ENCODE measurements around the gene LOXL1. TPM values are rescaled to one million over a fixed set of nuclear protein-coding genes. Genes with fewer than 3 reads are reported as not detected.

The LOXL1 gene
- total and polyA plus RNA-seq, 2 experiments from 2014 or later = 44.5 to 136 TPM

GRCh38 chr15:73984208-73984979, 58.1 kb downstream of the LOXL1 start:
- Histone ChIP-seq H3K4me3 (no peak overlapping the region), H3K27ac (peak overlapping the region; percentile 98), H3K4me1 (ENCODE audit: insufficient read depth) (peaks cover 39% of the 10 kb centered on the region), H3K9me2 (replicated peaks; ENCODE audit: insufficient read depth) (no peaks in the 10 kb centered on the region), H2AFZ (no peak overlapping the region), H3K9me3 (ENCODE audit: low read depth) (no peaks in the 10 kb centered on the region), H3K36me3 (replicated peaks; ENCODE audit: insufficient read depth, low read depth) (no peaks in the 10 kb centered on the region), H3K4me2 (no peak overlapping the region), H3K27me3 (no peaks in the 10 kb centered on the region), H4K20me1 (ENCODE audit: insufficient read depth, poor library complexity, severe bottlenecking) (no peaks in the 10 kb centered on the region), H3K79me2 (no peaks in the 10 kb centered on the region)
- TF ChIP-seq, protein P1, sequence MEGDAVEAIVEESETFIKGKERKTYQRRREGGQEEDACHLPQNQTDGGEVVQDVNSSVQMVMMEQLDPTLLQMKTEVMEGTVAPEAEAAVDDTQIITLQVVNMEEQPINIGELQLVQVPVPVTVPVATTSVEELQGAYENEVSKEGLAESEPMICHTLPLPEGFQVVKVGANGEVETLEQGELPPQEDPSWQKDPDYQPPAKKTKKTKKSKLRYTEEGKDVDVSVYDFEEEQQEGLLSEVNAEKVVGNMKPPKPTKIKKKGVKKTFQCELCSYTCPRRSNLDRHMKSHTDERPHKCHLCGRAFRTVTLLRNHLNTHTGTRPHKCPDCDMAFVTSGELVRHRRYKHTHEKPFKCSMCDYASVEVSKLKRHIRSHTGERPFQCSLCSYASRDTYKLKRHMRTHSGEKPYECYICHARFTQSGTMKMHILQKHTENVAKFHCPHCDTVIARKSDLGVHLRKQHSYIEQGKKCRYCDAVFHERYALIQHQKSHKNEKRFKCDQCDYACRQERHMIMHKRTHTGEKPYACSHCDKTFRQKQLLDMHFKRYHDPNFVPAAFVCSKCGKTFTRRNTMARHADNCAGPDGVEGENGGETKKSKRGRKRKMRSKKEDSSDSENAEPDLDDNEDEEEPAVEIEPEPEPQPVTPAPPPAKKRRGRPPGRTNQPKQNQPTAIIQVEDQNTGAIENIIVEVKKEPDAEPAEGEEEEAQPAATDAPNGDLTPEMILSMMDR (IDR thresholded peaks at IDR 0.05; ENCODE audit: poor library complexity) = no peak
- TF ChIP-seq EZH2 (IDR thresholded peaks at IDR 0.05; ENCODE audit: borderline replicate concordance) (no peak), EZH2phosphoT487 (IDR thresholded peaks at IDR 0.05; ENCODE audit: low read depth, severe bottlenecking, unreplicated experiment) (no peak)
- no peak for DNase-seq (ENCODE audit: low spot score)
- 89% methylated on average over 13 of the region's 13 CpGs for WGBS (ENCODE audit: low lambda C conversion rate, missing lambda C conversion rate)

GRCh38 chr15:73985101-73985873, 59.0 kb downstream of the LOXL1 start:
- Histone ChIP-seq H3K27me3 (no peaks in the 10 kb centered on the region), H4K20me1 (ENCODE audit: insufficient read depth, poor library complexity, severe bottlenecking) (no peaks in the 10 kb centered on the region), H3K27ac (no peak overlapping the region), H2AFZ (no peak overlapping the region), H3K79me2 (no peaks in the 10 kb centered on the region), H3K9me3 (ENCODE audit: low read depth) (no peaks in the 10 kb centered on the region), H3K4me1 (ENCODE audit: insufficient read depth) (peaks cover 39% of the 10 kb centered on the region), H3K4me2 (no peak overlapping the region), H3K36me3 (replicated peaks; ENCODE audit: insufficient read depth, low read depth) (no peaks in the 10 kb centered on the region), H3K9me2 (replicated peaks; ENCODE audit: insufficient read depth) (no peaks in the 10 kb centered on the region), H3K4me3 (no peak overlapping the region)
- DNase-seq (ENCODE audit: low spot score) = no peak
- WGBS (ENCODE audit: low lambda C conversion rate, missing lambda C conversion rate) = 91% methylated on average over 13 of the region's 13 CpGs
- TF ChIP-seq, protein P1 (IDR thresholded peaks at IDR 0.05; ENCODE audit: poor library complexity) = no peak

DNA sequence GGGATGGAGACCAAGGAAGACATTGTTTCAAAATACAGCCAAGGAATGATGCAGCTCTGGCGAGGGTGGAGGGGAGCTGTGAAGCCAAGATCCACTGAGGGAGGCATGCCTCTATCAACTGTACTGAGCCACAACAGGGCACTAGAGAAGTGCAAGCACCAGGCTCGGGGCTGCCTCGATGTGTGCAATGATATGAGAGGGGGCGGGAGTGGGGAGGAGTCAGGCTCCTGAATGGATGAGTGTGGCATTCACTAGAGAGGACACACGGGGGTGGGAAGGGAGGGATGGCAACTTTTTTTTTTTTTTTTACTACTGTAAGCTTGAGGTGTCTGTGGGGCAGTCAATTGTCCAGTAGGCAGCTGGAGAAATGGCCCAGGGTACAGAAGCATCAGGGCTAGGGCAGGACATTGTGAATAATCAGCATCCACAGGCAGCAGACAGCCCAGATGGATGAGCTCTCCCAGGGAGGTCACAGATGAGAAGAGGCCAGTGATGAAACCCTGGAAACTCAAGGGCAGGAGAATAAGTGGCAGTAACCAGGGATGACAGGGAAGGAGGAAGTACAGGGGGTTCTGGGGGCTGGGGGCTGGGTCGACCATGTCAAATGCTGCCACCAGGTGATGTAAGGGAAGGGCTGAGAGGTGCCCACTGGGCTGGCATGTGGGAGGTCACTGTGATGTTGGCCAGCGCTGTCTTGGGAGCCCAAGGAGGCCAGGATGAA, 60.0 kb downstream of the LOXL1 start:
- H3K27ac ChIP-seq = no peak overlapping the region
- H3K4me2 ChIP-seq = no peak overlapping the region
- peaks cover 39% of the 10 kb centered on the region for H3K4me1 ChIP-seq (ENCODE audit: insufficient read depth)
- 58% methylated on average over 6 of the region's 7 CpGs for WGBS (ENCODE audit: low lambda C conversion rate, missing lambda C conversion rate)
- no peaks in the 10 kb centered on the region for H3K9me3 ChIP-seq (ENCODE audit: low read depth)
- H3K79me2 ChIP-seq = no peaks in the 10 kb centered on the region
- H4K20me1 ChIP-seq (ENCODE audit: insufficient read depth, poor library complexity, severe bottlenecking) = no peaks in the 10 kb centered on the region
- no peak overlapping the region for H2AFZ ChIP-seq
- DNase-seq (ENCODE audit: low spot score) = no peak
- no peaks in the 10 kb centered on the region for H3K9me2 ChIP-seq (replicated peaks; ENCODE audit: insufficient read depth)
- H3K27me3 ChIP-seq = no peaks in the 10 kb centered on the region
- H3K4me3 ChIP-seq = no peak overlapping the region
- H3K36me3 ChIP-seq (replicated peaks; ENCODE audit: insufficient read depth, low read depth) = no peaks in the 10 kb centered on the region
- TF ChIP-seq EZH2phosphoT487 (IDR thresholded peaks at IDR 0.05; ENCODE audit: low read depth, severe bottlenecking, unreplicated experiment) (no peak), EZH2 (IDR thresholded peaks at IDR 0.05; ENCODE audit: borderline replicate concordance) (no peak)
- TF ChIP-seq, protein P1 (IDR thresholded peaks at IDR 0.05; ENCODE audit: poor library complexity) = no peak

All from hepatocyte (in vitro differentiated cells).